Panc1 (cell line): ENCODE data around the gene KRTAP5-3. TPM values are rescaled to one million over a fixed set of nuclear protein-coding genes. Genes with fewer than 3 reads are reported as not detected.
A peak's percentile ranks its signal among the peaks of the same experiment; 100 is the strongest.

Source experiments
- ATAC-seq: fragments of 200-7000 bp; cut with Tn5 transposase; 2 replicates; pipeline ENCODE4 v1.9.1; 2020; ENCODE audit warnings: mild to moderate bottlenecking, moderate library complexity
- BruUV-seq: library from RNA; stranded (reverse); fragments of 400-500 nt; replicated peaks from 2 replicates; lab custom pipeline; 2021; lab: Mats Ljungman, UMichigan
- CTCF ChIA-PET: fragments of 300-600 bp; sonication (Branson Sonifier 250); formaldehyde crosslinking; loops from one replicate; lab custom pipeline; 2022; ENCODE audit warnings: antibody characterized with exemption; lab: Charles Lee
- POLR2A ChIA-PET: fragments of 300-600 bp; sonication (Branson Sonifier 250); formaldehyde crosslinking; loops from one replicate; lab custom pipeline; 2022; ENCODE audit warnings: antibody characterized with exemption; lab: Charles Lee
- DNase-seq: peaks from one replicate; pipeline ENCODE4 v3.0.0-alpha.2; 2010; ENCODE audit warnings: low read depth, low spot score
- H3K27ac ChIP-seq: 2 replicates; pipeline ENCODE4 v1.5.1; 2011; ENCODE audit warnings: mild to moderate bottlenecking, low read length, inconsistent platforms
- H3K27me3 ChIP-seq: fragments of 200-500 bp; sonication (Bioruptor generic); 2 replicates; pipeline ENCODE4 v1.6.0; 2014; ENCODE audit warnings: low read length, inconsistent platforms; ENCODE audit not compliant: control insufficient read depth, insufficient read depth
- H3K36me3 ChIP-seq: fragments of 200-500 bp; sonication (Bioruptor generic); 2 replicates; pipeline ENCODE4 v1.5.1; 2014; ENCODE audit warnings: inconsistent platforms, mild to moderate bottlenecking, low read length, moderate library complexity; ENCODE audit not compliant: control insufficient read depth, insufficient read depth
- H3K4me1 ChIP-seq: 2 replicates; pipeline ENCODE4 v1.5.1; 2011; ENCODE audit warnings: inconsistent platforms, mild to moderate bottlenecking, low read length, moderate library complexity; ENCODE audit not compliant: control insufficient read depth, insufficient read depth
- H3K4me3 ChIP-seq, 2 experiments: 2 replicates each; pipeline ENCODE4 v1.5.1; 2011 to 2012; ENCODE audit warnings: low read depth in 2 of 2, low read length in 2 of 2, mild to moderate bottlenecking in 2 of 2, inconsistent platforms in 1 of 2, moderate library complexity in 1 of 2
- H3K9me3 ChIP-seq: fragments of 200-500 bp; sonication (Bioruptor generic); 2 replicates; pipeline ENCODE4 v1.5.1; 2014; ENCODE audit warnings: low read depth, mild to moderate bottlenecking, inconsistent platforms, low read length, moderate library complexity; ENCODE audit not compliant: control insufficient read depth, insufficient read depth
- POLR2AphosphoS5 ChIP-seq: IDR thresholded peaks from 2 replicates; pipeline ENCODE4 v1.6.1; 2012; ENCODE audit warnings: mild to moderate bottlenecking, low read depth, low read length, moderate library complexity
- REST ChIP-seq, 2 experiments: IDR thresholded peaks; 2 replicates each; pipeline ENCODE4 v1.6.1; 2011 to 2012; ENCODE audit warnings: low read depth in 2 of 2, control low read depth in 1 of 2, low read length in 1 of 2, mild to moderate bottlenecking in 1 of 2, moderate library complexity in 1 of 2; ENCODE audit not compliant: insufficient read depth in 1 of 2
- SIN3A ChIP-seq: IDR thresholded peaks from 2 replicates; pipeline ENCODE4 v1.6.1; 2012; ENCODE audit warnings: low read depth, mild to moderate bottlenecking, low read length, moderate library complexity, borderline replicate concordance; ENCODE audit not compliant: insufficient read depth
- TCF7L2 ChIP-seq: IDR thresholded peaks from 2 replicates; pipeline ENCODE4 v1.6.1; 2011; ENCODE audit warnings: mild to moderate bottlenecking, low read depth, low read length, inconsistent platforms
- in situ Hi-C: cut with HindIII; loops from 2 replicates; pipeline ENCODE4 v1.10.0; 2016; ENCODE audit warnings: low sequenced_read_pairs, low pct_unique_long_range_greater_than_20kb
- intact Hi-C: fragments of 100-400 bp; cut with micrococcal nuclease; formaldehyde crosslinking; loops from one replicate; pipeline ENCODE4 v1.10.0; 2022; ENCODE audit not compliant: unreplicated experiment
- total RNA-seq: library from RNA; stranded (reverse); gene quantifications from one replicate; pipeline ENCODE4 v1.2.1, GENCODE V29; 2021; ENCODE audit not compliant: unreplicated experiment
- TF ChIP-seq, protein P1 (sequence below): fragments of 450-650 bp; IDR thresholded peaks from 2 replicates; pipeline ENCODE4 v1.5.1; 2017; ENCODE audit warnings: mild to moderate bottlenecking

KRTAP5-3 gene
- total RNA-seq, 1 experiment from 2014 or later: not detected

- intact Hi-C loops: no loop called here
- Histone ChIP-seq H3K36me3 (no peaks in the 10 kb centered on the region), H3K27me3 (peaks cover under 1% of the 10 kb centered on the region), H3K27ac (no peak overlapping the region), H3K9me3 (no peaks in the 10 kb centered on the region), H3K4me1 (no peaks in the 10 kb centered on the region), H3K4me3 (no peak overlapping the region)
- CTCF ChIA-PET: interaction anchor here (0.6 to 1.4 kb wide), 6 partner anchors 9 to 192 kb away, joined by 3 to 8 read pairs (median 5); partner anchors contain the start of gene KRTAP5-3
- no peak for DNase-seq
- no peak for ATAC-seq
- BruUV-seq: no TSS peak
- TF ChIP-seq TCF7L2 (no peak), SIN3A (no peak), POLR2AphosphoS5 (no peak), REST (IDR thresholded peaks at IDR 0.05; ENCODE audit: insufficient read depth in 1 of 2, low read depth in 2 of 2, low read length in 1 of 2) (no peak)
- TF ChIP-seq, protein P1, sequence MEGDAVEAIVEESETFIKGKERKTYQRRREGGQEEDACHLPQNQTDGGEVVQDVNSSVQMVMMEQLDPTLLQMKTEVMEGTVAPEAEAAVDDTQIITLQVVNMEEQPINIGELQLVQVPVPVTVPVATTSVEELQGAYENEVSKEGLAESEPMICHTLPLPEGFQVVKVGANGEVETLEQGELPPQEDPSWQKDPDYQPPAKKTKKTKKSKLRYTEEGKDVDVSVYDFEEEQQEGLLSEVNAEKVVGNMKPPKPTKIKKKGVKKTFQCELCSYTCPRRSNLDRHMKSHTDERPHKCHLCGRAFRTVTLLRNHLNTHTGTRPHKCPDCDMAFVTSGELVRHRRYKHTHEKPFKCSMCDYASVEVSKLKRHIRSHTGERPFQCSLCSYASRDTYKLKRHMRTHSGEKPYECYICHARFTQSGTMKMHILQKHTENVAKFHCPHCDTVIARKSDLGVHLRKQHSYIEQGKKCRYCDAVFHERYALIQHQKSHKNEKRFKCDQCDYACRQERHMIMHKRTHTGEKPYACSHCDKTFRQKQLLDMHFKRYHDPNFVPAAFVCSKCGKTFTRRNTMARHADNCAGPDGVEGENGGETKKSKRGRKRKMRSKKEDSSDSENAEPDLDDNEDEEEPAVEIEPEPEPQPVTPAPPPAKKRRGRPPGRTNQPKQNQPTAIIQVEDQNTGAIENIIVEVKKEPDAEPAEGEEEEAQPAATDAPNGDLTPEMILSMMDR: no peak
- in situ Hi-C loops: no loop called here
- POLR2A ChIA-PET: no interaction called here
These were observed 32.8 kb upstream of the KRTAP5-3 start for GRCh38 chr11:1641096-1641495.

DNA sequence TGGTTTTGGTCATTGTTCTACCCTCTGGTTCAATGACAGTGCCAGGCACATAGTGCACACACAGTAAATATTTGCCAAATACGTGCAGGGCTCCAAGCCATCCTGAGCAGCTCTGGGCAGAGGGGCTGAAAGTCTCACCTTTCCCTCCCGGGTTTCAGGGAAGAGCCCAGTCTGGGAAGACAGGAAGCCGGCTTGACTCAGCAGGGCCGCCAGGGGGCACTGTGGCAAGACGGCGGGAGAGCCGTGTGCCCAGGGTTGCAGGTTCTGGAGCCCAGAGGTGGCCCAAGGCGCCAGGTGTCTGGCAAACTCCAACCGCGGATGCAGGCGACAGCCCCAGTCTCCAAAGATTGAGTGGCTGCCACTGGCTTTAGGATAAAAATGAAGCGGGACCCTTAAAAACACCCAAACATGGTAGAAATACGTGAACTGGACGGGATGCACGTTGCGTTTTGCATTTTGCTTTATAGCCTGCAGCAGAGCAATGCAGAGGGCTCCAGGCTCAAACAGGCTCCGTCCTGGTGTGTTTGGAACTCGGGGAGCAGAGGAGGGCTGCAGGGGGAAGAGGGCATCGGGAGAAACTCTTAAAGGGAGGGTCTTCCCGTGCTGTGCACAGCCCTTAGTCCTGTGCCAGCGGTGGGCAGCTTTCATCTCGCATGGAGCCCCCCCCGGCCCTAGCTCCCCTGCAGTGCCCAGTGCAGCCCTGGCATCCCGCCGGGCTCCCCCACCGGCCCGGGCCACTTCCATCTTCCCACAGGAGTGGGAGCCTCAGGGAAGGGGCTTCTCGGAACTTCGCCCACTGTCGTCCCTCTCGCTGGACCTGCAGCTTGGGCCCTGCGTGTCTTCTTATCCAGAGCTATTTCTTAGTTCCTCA, 32.0 kb upstream of the KRTAP5-3 start:
- H3K4me1 ChIP-seq: no peaks in the 10 kb centered on the region
- DNase-seq (no peak), ATAC-seq (peak; percentile 89)
- no peak overlapping the region for H3K4me3 ChIP-seq
- CTCF ChIA-PET: interaction anchor here (0.6 to 1.4 kb wide), 6 partner anchors 9 to 192 kb away, joined by 3 to 8 read pairs (median 5); partner anchors contain the start of gene KRTAP5-3
- H3K27ac ChIP-seq: no peak overlapping the region
- H3K27me3 ChIP-seq: peaks cover 3% of the 10 kb centered on the region
- TF ChIP-seq, protein P1: peak; percentile 100
- no peak for TF ChIP-seq REST (IDR thresholded peaks at IDR 0.05; ENCODE audit: insufficient read depth in 1 of 2, low read depth in 2 of 2, low read length in 1 of 2)
- no peaks in the 10 kb centered on the region for H3K36me3 ChIP-seq
- intact Hi-C loops: no loop called here
- BruUV-seq: no TSS peak
- in situ Hi-C loops: no loop called here
- no peaks in the 10 kb centered on the region for H3K9me3 ChIP-seq
- POLR2A ChIA-PET: no interaction called here
